Activated CD8-positive, alpha-beta memory T cell treated with anti-CD3 and anti-CD28 coated beads, Interleukin-2, amount 50 U/mL, for 1 hour (primary cell): Measurements from ENCODE around the gene ASCL2.

ENCODE experiments used
- DNase-seq: peaks from one replicate; pipeline ENCODE4 v3.0.0-alpha.2; 2020; ENCODE audit errors: extremely low read depth

The ASCL2 gene, protein sequence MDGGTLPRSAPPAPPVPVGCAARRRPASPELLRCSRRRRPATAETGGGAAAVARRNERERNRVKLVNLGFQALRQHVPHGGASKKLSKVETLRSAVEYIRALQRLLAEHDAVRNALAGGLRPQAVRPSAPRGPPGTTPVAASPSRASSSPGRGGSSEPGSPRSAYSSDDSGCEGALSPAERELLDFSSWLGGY

GRCh38 chr11:2270322-2271076, at the start of gene ASCL2:
TSS of gene ASCL2 (minus strand) at chr11:2270588. CDS start at chr11:2270332, 256 bp downstream.
- no peak for DNase-seq

GRCh38 chr11:2319791-2320472, 49.5 kb upstream of the ASCL2 start:
- DNase-seq: no peak

GRCh38 chr11:2318707-2319106, 48.3 kb upstream of the ASCL2 start:
- DNase-seq: no peak

GRCh38 chr11:2318123-2318522, 47.7 kb upstream of the ASCL2 start:
- DNase-seq: no peak

DNA sequence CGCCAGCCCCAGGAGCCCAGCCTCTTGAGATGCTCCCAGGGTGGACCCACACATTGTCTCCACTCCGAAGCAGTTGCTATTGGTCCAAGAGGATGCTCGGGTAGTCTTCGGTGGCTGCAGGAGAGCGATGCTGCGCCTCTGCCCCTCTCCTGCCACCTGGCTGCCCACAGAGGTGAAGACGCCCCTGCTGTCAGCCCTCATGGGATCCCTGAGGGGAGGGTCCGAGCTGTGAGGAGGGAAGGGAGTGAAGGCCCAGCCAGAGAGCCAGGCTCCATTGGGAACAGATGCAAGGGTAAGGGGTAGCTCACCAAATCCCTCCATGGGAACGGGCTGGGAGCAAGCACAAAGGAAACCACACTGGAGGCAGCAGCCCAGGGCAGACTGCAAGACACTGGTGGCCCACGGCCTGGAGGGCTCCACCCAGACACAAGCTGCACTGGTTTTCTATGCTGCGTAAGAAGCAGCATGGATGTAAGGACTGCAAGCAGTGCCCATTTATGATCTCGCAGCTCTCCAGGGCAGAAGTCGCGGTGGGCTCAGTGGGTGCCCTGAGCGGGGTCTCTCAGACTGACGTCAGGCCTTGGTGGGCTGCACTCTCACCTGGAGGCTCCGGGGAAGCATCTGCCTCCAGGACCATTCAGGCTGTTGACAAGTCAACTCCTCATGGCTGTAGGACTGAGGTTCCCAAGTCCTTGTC, 47.1 kb upstream of the ASCL2 start:
- DNase-seq: no peak

- DNase-seq: no peak
Observed at GRCh38 chr11:2316963-2317244, 46.5 kb upstream of the ASCL2 start.

DNA sequence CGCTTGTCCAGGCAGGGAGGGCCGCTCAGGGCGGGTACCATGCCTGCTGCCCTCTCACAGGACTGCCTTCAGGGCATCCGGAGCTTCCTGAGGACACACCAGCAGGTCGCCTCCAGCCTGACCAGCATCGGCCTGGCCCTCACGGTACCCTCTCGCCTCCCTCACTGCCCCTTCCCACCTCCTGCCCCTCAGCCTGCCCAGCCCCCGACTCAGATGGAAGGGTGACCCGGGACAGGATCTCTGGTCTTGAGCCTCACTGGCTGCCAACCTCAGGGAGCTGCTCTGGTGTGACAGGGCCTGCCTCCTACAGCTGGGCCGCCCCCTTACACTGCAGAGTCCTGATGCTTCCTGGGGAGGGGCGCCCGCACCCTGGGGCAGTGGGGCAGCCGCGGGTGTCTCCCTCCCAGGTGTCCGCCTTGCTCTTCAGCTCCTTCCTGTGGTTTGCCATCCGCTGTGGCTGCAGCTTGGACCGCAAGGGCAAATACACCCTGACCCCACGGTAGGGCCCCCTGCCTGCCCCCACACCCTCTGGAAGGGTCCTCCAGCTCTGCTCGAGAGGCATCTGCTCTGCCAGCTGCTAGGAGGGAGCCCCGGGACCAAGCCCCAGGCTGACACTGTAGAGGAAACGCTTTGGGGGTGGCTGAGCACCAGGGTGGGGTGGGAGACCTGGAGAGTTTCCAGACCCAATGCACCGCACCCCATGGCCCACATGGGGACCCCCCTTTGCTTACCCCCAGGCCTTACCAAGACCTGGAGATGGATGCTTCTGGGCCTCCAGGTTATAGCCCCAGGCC, 46.0 kb upstream of the ASCL2 start:
- DNase-seq: no peak

GRCh38 chr11:2315395-2316168, 45.2 kb upstream of the ASCL2 start:
- DNase-seq: no peak

- no peak for DNase-seq
Observed at GRCh38 chr11:2314525-2315394, 44.4 kb upstream of the ASCL2 start.

- no peak for DNase-seq
Observed at GRCh38 chr11:2314136-2314524, 43.7 kb upstream of the ASCL2 start.

DNA sequence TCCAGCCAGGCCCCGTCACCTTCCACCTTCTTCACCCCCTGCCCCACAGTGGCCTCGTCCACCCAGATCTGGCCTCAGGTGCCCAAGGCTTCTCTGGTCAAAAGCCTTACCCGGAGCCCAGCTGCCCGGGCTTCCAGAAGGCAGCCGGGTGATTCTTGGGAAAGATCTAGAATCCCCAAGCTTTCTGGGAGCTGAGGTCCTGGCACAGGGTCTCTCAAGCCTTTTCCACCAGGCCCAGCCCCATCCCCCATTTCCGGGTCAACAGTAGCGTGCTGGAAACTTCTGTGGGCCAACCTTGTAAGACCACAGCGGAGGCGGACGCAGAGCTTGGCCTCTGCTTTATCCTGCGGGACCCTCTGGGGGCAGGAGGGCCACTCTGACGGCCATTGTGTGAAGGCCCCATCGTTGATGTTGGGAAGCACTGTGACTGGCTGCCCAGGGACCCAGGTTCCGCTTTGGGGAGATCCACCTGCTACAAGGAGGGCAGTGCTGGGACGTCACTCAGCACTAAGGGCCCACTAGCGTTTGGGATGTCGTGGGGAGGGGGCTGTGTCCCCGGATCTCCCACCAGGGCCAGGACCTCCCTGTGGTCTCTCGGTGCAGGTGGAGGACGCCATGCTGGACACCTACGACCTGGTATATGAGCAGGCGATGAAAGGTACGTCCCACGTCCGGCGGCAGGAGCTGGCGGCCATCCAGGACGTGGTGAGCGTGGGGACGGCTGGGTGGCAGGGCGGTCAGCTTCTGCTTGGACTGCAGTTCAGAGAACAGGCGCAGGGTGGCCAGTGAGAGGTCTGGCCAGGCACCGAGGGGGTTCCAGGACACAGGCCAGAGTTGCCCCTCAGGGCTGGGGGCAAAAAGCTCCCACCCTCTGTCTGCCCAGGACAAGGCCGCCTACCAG, 42.9 kb upstream of the ASCL2 start:
- DNase-seq: no peak

GRCh38 chr11:2312232-2313042, 42.0 kb upstream of the ASCL2 start:
- DNase-seq: no peak

- no peak for DNase-seq
Observed at GRCh38 chr11:2311353-2312133, 41.2 kb upstream of the ASCL2 start.

- DNase-seq: no peak
Observed at GRCh38 chr11:2310786-2311352, 40.5 kb upstream of the ASCL2 start.

- no peak for DNase-seq
Observed at GRCh38 chr11:2310073-2310785, 39.8 kb upstream of the ASCL2 start.
